NCI-H2196 (cell line): Measurements from ENCODE around the gene LINC01488.

Source experiments
- DNase-seq: peaks from one replicate; lab custom pipeline; 2025; ENCODE audit not compliant: unreplicated experiment; lab: John Stamatoyannopoulos, UW

Gene LINC01488

DNA sequence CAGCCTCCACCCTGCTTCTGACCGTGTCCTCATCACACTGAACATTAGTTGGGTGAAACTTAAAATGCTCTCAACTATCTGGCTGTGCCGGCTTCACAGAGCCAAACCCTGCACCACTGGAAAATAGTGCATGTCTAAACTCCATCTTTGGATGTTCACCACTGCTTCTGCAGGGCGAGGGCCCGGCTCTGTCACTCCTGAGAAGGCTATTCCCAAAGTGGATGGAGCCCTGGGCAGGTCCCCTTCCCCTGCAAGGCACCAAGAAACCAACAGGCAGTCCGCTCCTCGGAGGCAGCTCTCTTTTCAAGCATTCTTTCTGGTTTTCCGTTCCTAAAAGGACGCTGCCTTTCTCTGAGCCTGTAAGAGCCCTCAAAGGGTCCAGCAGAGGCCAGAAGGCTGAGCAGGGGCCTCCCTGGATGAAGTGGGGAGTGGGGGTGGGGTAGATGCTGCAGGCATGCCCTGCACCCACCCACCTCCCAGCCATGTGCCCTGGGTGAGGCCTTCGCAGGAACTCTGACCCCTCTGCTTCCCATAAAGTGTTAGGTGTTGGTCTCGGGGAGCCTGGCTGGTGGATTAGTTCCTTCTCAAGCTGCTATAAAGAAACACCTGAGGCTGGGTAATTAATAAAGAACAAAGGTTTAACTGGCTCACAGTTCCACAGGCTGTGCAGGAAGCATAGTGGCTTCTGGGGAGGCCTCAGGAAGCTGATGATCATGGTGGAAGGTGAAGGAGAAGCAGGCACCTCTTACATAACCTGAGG, 23.3 kb downstream of the LINC01488 start:
- DNase-seq, result no peak

DNA sequence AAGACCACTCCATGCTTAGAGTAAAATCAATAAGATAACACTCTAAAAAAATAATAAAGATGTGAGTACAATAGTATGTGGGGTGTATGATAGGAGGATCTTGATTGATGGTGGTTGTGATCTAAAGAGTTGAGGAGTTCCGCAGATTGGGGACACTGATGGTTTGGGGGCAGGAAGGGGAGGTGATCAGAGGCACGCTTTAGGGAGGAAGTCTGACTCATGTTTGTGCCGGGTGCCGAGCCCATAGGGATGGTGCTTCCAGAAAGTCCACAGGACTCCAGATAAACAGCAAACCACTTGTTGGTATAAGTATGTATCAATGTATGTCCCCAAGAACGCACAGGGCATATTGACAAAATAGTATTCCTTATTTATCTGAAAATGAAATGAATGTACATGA, 27.5 kb downstream of the LINC01488 start:
- DNase-seq, result no peak

DNA sequence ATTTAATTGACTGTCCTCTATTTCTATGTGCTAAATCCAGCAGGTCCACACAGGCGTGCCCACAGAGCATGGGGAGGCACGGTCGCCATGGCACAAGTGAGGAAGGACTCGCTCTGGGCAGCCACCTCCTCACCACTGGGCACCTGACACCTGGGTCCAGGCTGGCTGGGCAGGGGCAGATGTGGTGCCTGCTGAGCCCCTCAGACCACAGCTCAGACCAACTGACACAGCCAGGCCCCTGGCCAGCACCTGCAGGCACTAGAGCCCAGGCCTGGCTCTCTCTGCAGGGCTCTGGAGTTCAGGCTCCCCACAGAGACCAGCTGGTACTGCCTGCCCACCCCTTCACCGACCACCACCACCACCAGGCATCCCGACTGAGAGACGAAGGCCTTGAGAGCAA, 27.9 kb downstream of the LINC01488 start:
- DNase-seq, result no peak

DNA sequence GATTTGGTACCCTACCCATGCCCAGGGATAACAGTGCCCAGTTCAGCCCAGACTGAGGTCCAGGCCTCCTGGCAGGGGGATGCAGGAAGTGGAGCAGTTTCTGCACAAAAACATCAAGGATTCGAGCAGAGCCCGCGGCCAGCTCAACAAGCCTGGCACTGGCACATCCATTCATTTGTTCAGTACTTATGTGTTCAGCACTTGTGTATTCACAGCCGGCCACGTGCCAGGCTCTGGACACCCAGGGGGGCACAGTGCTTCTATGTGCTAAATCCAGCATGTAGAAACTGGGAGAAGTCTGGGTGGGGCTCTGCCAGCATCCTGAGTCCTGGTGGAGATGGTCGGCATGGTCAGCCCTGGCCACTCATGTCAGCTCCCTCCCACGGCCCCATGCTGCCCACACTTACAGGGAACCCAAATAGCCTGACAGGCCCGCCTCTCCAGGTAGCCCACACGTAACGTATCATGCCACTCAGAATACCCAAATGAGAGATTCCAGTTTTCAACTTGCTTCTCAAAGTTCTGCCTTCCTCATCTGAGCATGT, 28.5 kb downstream of the LINC01488 start:
- no peak for DNase-seq

DNA sequence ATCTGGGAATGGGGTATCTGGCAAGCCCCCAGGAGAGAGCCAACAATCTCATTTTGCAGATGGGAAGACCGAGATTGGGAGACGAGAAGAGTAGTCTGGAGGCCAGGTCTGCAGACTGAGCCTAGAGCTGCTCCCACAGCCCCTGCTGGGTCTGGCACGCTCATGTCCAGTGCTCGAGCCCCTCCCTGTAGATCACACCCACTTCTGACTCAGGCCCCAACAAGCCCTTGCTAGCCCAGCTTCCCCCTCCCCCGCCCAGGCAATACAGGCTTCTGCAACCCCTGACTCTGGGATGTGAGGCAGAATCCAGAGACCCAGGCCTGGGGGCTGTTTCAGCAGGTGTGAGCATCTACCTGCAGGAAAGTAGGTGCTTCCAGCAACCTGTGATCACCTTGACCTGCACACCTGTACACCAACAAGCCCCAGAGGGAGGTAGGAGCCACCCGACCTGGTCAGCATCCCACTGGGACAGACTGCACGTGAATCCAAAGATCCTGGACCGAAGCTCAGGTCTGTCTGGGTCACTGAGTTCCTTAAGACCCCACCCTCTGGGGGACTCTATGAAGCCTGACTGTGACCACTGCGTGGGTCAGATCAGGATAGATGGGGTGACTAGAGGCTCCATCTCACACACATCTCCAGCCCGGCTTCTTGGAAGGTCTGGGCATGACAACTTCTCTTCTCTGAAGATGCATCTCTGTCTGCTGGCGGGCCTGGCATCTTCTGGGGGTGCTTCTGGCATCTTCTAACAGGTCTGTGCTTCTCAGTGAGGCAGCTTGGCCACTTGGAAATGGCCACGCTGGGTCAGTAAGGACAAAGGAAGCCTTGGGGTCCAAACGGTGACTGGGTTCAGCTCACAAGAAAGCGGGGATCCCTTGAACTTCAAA, 29.3 kb downstream of the LINC01488 start:
- DNase-seq, result no peak

DNA sequence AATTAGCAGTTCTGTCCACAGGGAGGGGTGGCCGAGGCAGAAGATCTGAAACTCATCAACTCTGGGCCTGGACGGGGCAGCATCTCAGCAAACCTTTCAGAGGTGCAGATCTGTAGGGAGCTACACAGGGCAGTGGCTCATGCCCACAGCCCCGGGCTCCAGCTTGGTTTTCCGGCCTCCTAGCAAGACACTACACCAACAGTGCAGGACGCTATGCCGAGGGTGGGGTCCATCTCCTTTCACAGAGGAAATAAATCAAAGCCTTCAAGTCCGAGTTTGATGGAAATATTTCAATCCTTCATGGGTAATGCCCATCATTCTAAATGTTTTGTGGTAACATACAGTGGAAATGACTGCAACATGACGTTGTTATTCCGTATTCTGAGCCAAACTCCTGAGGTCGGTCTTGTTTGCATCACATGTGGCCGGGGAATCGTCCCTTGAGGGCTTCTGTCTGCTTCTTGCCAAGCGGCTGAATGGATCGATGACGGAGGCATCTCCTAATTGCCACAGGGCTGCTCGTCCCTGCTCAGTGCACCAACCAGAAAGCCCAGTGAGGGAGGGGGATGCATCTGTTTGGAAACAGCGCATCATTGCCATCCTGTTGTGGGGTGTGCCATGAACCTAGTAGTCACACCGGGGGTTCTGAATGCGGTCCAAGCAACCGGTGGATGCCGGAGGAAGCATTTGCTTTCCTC, 30.0 kb downstream of the LINC01488 start:
- no peak for DNase-seq

DNA sequence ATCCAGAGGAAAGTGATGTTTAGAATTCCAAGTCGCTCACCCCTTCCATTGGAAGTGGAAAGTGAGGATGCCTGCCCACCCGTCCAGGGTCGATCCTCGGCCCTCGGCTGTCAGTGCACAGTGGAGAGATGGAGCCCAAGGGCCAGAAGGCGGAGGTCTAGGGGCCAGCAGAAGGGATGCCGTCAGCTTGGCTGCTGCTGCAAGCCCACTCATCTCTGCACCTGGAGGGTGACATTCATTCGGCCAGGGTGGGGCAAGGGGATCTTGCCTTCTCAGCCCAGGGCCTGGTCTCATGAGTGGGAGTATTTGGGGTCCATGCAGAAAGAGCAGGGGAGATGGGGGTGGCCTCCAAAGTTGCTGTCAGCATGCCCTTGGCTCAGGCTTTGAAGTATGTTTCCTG, 30.7 kb downstream of the LINC01488 start:
- DNase-seq, result no peak

DNA sequence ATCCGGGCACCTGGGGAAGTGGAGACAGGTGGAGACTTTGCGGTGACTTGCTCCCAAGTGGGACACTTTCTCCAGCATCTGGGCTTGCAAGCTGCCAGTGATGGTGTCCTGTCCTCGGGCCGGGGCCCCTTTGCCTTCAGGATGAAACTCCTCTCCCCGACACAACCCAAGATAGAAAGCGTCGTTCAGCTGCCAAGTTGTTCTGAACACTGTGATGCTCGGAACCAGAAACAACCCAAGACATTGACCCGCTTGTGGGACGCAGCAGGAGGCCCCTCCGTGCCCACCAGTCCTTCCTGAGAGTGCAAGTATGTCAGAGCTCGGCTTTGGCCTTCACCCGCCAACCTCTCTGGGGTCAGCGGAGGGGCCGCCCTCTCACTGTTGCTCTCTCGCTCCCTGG, 31.3 kb downstream of the LINC01488 start:
- no peak for DNase-seq

DNA sequence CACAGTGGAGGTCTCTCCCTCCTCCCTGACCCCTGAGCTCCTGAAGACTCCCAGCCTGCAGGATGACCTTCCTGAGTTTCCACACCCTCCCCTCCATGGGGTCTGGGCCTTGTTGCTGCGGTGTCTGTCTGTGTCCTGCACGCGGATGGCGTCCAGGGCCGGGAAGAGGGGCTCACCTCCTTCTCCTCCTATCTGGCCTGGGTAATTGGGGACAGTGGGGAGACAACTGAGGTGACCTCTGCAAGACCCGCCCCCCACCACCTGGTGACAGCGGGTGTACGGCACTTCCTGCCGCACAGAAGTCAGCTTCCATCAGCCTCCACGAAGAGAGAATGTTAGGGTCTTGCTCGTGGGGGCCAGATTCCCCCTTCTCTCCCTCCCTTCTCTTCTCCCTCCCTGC, 31.7 kb downstream of the LINC01488 start:
- DNase-seq, result no peak

DNA sequence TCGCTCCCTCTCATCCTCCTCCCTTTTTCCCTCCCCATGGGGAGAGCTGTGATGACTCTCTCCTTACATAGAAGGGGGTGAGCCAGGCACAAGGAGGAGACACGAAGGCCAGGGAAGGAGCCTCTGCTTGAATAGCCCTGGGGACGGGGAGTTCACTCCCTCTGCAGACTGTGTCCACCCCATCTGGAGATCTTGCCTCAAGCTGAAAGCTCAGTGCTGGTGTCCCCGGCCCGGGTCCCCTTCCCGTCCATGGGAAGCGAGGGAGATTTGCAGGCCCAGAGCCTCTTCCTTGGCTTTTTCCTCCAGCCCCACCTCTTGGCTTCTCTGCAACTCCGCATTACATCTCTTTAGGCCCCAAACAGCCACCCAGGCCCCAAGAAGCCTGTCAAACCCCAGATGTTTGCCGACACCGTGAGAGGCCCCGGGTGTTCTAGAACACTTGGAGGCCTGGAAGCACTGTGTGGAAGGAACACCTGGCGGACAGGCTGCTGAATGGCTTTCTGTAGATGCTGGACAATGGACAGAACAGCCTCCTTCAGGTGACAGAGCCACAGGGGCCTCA, 32.3 kb downstream of the LINC01488 start:
- no peak for DNase-seq

DNA sequence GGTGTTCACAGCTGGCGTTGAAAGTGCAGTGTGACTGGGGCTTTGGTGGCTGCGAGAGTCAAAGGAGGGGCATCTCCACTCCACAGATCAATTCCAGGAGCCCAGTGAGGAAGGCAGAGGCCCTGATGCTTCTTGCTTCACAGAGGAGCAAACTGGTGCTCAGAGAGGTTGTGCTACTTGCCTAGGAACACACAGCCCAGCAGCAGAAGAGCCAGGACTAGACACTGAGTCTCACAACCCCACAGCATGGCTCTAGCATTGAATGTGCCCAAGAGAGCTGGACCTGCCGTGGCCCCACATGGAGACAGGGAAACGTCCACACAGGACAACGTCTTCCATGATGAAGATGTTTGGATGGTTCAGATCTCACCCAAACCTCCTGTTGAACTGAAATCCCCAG, 33.3 kb downstream of the LINC01488 start:
- no peak for DNase-seq

DNA sequence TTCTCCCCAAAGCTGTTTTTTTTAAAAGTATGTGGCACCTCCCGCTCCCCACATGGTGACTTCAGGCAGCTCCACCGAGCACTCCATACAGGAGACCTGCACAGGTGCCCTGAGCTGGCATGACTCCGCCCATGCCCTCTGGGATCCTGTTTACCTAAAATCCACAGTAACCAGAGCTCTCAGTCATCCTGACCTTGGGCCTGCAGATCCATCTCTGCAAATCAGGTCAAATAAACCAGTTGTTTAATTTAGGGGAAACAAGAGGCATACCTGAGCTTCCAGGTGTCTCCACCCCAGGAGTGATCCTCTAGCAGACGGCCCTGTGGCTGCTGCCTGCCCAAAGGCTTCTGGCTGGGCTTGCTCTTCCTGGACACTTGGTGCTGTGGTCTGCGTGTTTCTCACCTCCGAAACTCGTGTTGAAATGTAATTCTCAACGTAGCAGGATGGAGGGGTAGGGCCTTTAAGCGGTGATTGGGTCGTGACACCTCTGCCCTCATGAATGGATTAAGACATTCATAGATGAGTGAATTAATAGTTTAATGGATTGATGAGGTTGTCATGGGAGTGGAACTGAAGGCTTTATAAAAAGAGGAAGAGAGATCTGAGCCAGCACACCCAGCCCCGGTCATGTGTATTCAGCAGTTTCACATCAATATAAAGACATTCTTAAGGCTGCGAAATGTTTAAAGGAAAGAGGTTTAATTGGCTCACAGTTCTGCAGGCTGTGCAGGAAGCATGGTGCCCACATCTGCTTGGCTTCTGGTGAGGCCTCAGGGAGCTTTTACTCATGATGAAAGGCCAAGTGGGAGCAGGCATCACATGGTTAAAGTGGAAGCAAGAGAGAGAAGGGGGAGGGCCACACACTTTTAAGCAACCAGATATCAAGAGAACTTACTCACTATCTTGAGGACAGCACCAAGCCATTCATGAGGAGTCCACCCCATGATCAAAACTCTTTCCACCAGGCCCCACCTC, 34.1 kb downstream of the LINC01488 start:
- no peak for DNase-seq

DNA sequence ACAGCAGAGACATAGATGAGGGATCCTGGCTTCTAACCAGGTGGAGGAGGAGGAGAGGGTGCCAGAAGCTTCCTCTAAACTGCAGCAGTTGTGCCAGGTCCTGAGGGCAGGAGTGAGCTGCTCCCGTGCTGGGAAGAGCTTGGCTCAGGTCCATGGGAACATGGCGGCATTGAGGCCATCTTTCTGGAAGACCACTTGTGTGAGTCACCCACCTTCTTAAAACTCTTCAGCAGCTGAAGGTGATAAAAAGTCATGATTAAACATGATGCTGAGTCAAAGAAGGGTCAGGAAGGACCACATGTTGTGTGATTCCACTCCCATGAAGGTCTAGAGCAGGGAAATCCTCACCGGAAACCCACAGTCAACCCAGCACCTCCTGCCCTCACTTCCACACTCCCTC, 35.1 kb downstream of the LINC01488 start:
- DNase-seq, result no peak

DNA sequence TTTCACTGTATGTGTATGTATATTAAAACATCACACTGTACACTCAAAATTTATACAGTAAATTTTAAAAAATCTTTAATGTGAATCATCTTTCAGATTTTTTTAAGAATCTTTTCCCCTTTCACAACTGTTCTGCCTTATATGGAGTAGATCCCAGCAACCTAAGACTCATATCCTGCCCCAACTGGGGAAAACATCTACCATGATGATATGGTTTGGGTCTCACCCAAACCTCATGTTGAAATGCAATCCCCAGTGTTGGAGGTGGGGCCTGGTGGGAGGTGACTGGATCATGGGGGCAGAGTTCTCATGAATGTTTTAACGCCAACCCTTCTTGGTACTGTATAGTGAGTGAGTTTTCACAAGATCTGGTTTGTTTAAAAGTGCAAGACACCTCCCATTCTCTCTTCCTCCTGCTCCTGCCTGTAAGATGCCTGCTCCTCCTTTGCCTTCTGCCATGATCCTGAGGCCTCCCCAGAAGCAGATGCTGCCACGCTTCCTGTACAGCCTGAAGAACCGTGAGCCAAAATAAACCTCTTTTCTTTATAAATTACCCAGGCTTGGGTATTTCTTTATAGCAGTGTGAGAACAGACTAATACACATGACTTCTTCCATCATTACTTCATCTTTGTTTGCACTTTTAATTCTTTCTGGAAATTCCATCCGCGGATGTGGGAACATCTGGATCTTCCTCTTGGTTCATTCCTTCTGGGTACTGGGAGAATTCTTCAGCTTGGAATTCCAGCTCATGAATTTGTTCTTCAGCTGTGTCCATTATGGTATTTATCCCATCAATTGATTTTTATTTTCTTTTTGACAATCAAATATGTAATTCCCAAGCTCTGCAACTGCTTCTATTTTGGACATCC, 36.9 kb downstream of the LINC01488 start:
- DNase-seq, result no peak

DNA sequence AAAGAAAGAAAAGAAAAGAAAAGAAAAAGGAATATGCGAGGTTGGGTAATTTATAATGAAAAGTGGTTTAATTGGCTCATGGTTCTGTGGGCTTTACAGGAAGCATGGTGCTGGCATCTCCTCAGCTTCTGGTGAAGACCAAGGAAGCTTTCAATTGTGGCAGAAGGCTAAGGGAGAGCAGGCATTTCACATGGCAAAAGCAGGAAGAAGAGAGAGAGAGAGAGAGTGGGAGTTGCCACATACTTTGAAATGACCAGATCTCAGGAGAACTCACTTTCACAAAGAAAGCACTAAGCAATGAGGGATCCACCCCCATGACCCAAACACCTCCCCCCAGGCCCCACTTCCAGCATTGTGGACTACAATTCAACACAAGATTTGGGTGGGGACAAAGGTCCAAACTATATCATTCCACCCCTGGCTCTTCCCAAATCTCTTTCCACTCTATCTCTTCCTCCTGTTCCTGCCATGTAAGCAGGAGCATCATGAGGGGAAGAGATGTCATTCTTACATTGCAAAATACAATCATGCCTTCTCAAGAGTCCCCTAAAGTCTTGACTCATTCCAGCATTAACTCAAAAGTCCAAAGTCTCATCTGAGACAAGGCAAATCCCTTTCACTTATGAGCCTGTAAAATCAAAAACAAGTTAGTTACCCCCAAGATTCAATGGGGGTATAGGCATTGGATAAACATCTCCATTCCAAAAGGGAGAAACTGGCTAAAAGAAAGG, 38.9 kb downstream of the LINC01488 start:
- DNase-seq, result no peak

DNA sequence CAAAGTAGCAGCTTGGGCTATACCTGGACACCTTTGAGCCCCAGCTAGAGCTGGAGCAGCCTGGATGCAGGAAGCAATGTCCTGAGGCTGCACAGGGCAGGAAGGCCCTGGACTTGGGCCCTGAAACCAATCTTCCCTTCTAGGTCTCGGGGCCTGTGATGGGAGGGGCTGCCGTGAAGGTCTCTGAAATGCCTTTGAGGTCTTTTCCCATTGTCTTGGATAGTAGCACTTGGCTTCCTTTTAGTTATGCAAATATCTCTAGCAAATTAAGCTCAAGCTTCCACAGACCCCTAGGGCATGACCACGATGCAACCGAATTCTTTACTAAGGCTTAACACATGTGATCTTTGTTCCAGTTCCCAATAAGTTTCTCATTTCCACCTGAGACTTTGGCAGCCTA, 40.0 kb downstream of the LINC01488 start:
- DNase-seq, result no peak

DNA sequence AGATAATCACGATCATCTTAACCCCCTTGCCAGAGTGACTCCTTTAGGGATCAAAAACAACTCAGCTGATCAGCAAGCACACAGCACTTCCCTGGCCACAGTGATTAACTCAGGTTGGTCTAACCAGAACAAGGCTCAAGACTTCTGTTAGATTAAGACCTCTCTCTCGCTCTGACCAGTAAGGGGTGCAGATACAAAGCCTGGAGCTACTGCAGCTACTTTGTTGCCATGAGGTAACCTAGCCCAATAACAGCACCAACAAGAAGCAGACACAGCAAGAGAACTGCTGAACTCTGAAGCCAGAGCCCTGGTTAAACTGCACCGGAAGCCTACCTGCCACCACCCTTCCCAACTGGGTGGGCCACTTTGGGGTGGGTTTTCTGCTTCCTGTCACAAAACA, 42.0 kb downstream of the LINC01488 start:
- DNase-seq, result no peak

DNA sequence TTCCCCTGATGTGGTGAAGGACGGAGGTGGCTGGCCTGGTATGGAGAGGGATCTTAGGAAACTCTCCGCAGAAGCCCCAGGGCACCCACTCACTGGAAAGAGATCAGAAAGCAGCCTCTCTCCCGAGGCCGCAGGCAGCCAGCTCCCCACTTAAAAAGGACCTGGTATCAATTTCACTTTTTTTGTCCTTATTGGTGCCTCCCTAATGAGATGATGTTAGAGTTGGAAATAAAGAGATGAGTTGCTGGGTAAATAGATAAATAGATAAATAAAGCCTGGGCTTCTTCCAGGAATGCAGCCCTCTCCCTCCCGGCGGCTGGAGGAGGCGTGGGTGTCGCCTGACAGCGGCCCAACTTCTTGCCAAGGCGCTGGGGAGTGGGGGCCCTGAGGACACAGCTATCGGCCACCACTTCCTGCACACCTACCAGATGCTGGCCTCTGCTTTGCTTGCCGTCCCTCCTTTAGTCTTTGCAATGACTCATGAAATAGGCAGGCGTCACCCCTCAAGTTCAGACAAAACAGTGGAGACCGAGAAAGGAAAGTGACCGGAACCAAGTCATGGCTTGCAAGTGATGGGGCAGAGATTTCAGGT, 42.9 kb downstream of the LINC01488 start:
- DNase-seq, result no peak
